COLO668 (cell line): ENCODE data around the gene STARD6.
A peak's percentile ranks its signal among the peaks of the same experiment; 100 is the strongest.
"Not testable (repeated sequence)": the region's sequence is repeated elsewhere in the genome, so short reads cannot be mapped to it uniquely, and the experiment has no call there.

Experiments
- DNase-seq: peaks from one replicate; lab custom pipeline; 2025; ENCODE audit not compliant: unreplicated experiment; lab: John Stamatoyannopoulos, UW

The STARD6 gene

GRCh38 chr18:54357660-54358494 lies at the start of gene STARD6, which contains the start of gene C18orf54:
Gene STARD6, minus strand, starts transcription at chr18:54357858. Its CDS starts 3,285 bp downstream, at chr18:54354573.
Gene C18orf54, plus strand, starts transcription at chr18:54357906. Its CDS starts 2,667 bp downstream, at chr18:54360573.
- DNase-seq: peak; percentile 94

- no peak for DNase-seq
Observed at GRCh38 chr18:54405290-54405689, 47.6 kb upstream of the STARD6 start.

GRCh38 chr18:54396760-54397159 lies 39.1 kb upstream of the STARD6 start:
- DNase-seq: no peak

- DNase-seq: no peak
Observed at GRCh38 chr18:54393648-54394294, 36.1 kb upstream of the STARD6 start.

GRCh38 chr18:54392543-54393023 lies 34.9 kb upstream of the STARD6 start:
- DNase-seq: no peak

GRCh38 chr18:54390838-54391237 lies 33.2 kb upstream of the STARD6 start:
- no peak for DNase-seq

GRCh38 chr18:54389143-54389505 lies 31.5 kb upstream of the STARD6 start:
- DNase-seq: no peak

GRCh38 chr18:54388203-54389142 lies 30.8 kb upstream of the STARD6 start:
- DNase-seq: peak; percentile 22

GRCh38 chr18:54387631-54388030 lies 30.0 kb upstream of the STARD6 start:
- no peak for DNase-seq

GRCh38 chr18:54386800-54387495 lies 29.3 kb upstream of the STARD6 start:
- DNase-seq: not testable (repeated sequence)

GRCh38 chr18:54386043-54386442 lies 28.4 kb upstream of the STARD6 start:
- DNase-seq: no peak

GRCh38 chr18:54382733-54383252 lies 25.1 kb upstream of the STARD6 start:
- no peak for DNase-seq

GRCh38 chr18:54382076-54382475 lies 24.4 kb upstream of the STARD6 start:
- no peak for DNase-seq

- DNase-seq: no peak
Observed at GRCh38 chr18:54381640-54382039, 24.0 kb upstream of the STARD6 start.

GRCh38 chr18:54378057-54378456 lies 20.4 kb upstream of the STARD6 start:
- DNase-seq: no peak

- no peak for DNase-seq
Observed at GRCh38 chr18:54360406-54360805, 2.7 kb upstream of the STARD6 start.

- DNase-seq: no peak
Observed at GRCh38 chr18:54359233-54359632, 1.6 kb upstream of the STARD6 start.

- no peak for DNase-seq
Observed at GRCh38 chr18:54358495-54359040, 910 bp upstream of the STARD6 start.

GRCh38 chr18:54357082-54357659 lies 487 bp downstream of the STARD6 start:
- DNase-seq: no peak

GRCh38 chr18:54351186-54351585 lies 6.5 kb downstream of the STARD6 start:
- DNase-seq: no peak
